ENCODE measurements around the gene COL16A1.

Gene COL16A1

DNA sequence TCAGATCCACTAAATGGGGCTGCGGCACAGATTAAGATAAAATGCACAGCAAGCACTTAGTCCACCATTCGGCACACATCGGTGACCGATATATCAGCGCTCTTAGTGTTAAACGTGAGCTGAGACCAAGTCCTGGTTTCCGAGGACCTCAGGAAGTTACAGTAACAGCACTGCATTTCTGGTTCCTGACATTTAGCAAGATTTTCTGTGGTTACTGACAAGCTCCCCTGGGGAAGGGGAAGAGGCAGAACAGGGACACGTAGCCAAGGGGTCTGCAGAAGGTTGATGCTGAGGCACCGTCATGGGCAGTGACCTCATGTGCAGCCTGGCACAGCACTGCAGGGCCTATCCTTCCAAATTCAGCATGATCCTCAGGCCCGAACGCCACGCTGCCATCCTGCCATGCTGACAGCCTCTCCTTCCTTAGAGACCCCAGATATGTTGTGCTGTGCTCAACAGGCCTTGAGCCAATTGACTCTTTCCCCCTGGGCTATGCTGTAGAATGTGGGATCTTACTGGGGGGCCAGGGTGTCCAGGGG lies 45.8 kb downstream of the COL16A1 start:
- TF ChIP-seq Cebpa-rat (IDR thresholded peaks at IDR 0.05): peak in 8 of 11 experiments; percentile 21 to 85 (median 60); a peak in 10 of 22 replicates
- Histone ChIP-seq H3K27me3 (peaks cover 0 to 14% (median 0%) of the 10 kb centered on the region in 11 experiments; a peak in 3 of 22 replicates), H3K4me2 (peak overlapping the region; percentile 83 to 99 (median 94)), H3K36me3 (no peaks in the 10 kb centered on the region), H3K9me3 (replicated peaks in 1 of 11) (no peaks in the 10 kb centered on the region), H3K4me3 (peak overlapping the region in 7 of 10 experiments; percentile 10 to 43 (median 19); a peak in 10 of 20 replicates), H4K20me1 (no peaks in the 10 kb centered on the region), H3K9ac (peak overlapping the region in 10 of 11 experiments; percentile 50 to 80 (median 70); a peak in 19 of 22 replicates), H3K4me1 (peaks cover 59 to 93% (median 74%) of the 10 kb centered on the region in 10 experiments), H3K27ac (peak overlapping the region in 9 of 11 experiments; percentile 50 to 91 (median 82); a peak in 18 of 22 replicates)

DNA sequence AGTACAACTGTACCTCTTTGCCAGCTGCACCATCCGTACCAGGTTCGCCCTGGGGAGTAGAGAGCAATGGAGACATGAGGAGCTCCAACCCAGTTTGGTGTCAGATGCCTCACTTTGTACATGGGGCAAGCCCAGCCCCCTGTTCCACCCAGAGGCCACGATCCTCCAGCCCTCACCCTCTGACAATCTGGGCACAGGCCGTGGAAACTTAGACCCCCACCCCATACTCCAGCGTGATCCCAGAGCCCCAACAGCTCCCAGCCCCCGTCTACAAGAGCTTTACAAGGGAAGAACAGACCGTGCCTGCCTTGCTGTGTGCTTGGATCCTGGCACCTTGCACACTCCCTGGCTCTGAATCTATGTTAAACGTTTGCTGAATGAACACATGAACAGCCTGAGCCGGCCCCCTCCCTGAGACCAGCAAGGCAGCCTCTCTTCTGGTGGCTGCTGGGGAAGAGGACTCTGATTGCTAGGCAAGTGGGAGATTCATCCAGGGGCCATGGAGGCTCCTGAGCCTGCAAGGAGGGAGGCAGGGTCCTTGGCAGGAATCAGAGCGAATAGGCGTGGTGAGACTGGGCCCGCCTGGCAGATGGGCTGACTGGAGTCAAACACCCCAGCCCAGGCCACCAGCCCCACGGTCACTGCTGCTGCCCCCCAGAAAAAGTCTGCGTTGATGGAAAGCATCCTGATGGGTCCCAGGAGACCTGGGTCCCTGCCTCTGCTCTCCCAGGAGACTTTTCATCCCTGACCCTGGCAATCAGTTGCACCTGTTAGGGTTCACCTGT lies 46.6 kb downstream of the COL16A1 start:
- Histone ChIP-seq H3K27ac (peak overlapping the region in 9 of 11 experiments; percentile 50 to 91 (median 82); a peak in 18 of 22 replicates), H3K9ac (peak overlapping the region in 9 of 11 experiments; percentile 51 to 80 (median 70); a peak in 16 of 22 replicates), H4K20me1 (no peaks in the 10 kb centered on the region), H3K9me3 (replicated peaks in 1 of 11) (no peaks in the 10 kb centered on the region), H3K27me3 (peaks cover 0 to 14% (median 0%) of the 10 kb centered on the region in 11 experiments; a peak in 3 of 22 replicates), H3K4me1 (peaks cover 59 to 85% (median 69%) of the 10 kb centered on the region in 10 experiments), H3K36me3 (no peaks in the 10 kb centered on the region), H3K4me3 (peak overlapping the region in 6 of 10 experiments; percentile 13 to 43 (median 18); a peak in 7 of 20 replicates), H3K4me2 (peak overlapping the region; percentile 83 to 99 (median 94))
- no peak for TF ChIP-seq Cebpa-rat (IDR thresholded peaks at IDR 0.05)

DNA sequence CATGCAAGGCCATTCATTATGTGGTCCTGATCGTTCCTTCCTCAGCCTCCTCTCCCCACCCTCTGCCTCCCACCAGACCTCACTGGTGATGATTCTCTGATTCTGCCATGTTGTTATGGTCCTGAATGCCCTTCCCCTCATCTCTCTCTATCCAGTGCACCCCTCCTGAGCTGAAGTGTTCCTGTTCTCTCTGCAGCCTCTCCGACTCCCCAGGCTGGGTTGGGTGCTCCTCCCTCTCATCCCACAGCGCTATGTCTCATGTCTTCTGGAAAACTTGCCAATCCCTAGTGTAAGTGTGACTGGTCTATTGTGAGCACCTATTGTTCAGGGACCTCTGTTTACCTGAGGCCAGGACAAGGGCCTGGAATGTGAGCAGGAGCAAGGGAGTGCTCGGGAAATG lies 48.1 kb downstream of the COL16A1 start:
- TF ChIP-seq Cebpa-rat (IDR thresholded peaks at IDR 0.05): no peak
- H3K9ac ChIP-seq: peak overlapping the region in 2 of 11 experiments; percentile 6 to 10; a peak in 1 of 22 replicates
- H3K4me1 ChIP-seq: peaks cover 47 to 74% (median 56%) of the 10 kb centered on the region in 10 experiments
- H3K27me3 ChIP-seq: peaks cover 0 to 4% (median 0%) of the 10 kb centered on the region in 11 experiments; a peak in 2 of 22 replicates
- peak overlapping the region in 7 of 11 experiments; percentile 11 to 91 (median 32); a peak in 9 of 22 replicates for H3K27ac ChIP-seq
- H3K9me3 ChIP-seq (replicated peaks in 1 of 11): no peaks in the 10 kb centered on the region
- H4K20me1 ChIP-seq: no peaks in the 10 kb centered on the region
- H3K4me3 ChIP-seq: no peak overlapping the region
- peak overlapping the region in 10 of 11 experiments; percentile 53 to 99 (median 94); a peak in 19 of 22 replicates for H3K4me2 ChIP-seq
- H3K36me3 ChIP-seq: no peaks in the 10 kb centered on the region

DNA sequence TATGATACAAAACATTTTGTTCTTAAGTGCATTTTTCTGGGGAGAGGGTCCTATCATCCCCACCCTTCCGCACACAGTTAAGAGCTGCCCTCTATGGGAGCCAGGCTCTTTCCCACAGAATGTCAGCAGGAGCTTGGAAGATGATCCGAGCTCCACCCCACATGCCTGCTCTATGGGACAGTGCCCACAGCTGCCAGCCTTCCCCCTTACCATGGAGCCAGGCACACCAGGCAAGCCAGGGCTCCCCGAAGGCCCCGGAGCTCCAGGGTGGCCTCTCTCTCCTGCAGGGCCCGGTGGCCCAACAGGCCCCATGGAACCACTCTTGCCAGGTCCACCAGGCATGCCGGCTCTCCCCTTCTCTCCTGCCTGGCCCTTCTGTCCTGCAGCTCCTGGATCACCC lies 48.7 kb downstream of the COL16A1 start:
- Histone ChIP-seq H3K4me1 (peaks cover 41 to 68% (median 49%) of the 10 kb centered on the region in 10 experiments), H3K4me3 (no peak overlapping the region), H3K9me3 (replicated peaks in 1 of 11) (no peaks in the 10 kb centered on the region), H3K4me2 (peak overlapping the region in 6 of 11 experiments; percentile 83 to 99 (median 92); a peak in 9 of 22 replicates), H3K27me3 (no peaks in the 10 kb centered on the region), H4K20me1 (no peaks in the 10 kb centered on the region), H3K36me3 (no peaks in the 10 kb centered on the region), H3K9ac (peak overlapping the region in 1 of 11 experiments; percentile 6; a peak in 2 of 22 replicates), H3K27ac (peak overlapping the region in 4 of 11 experiments; percentile 35 to 91 (median 86); a peak in 4 of 22 replicates)
- no peak for TF ChIP-seq Cebpa-rat (IDR thresholded peaks at IDR 0.05)

DNA sequence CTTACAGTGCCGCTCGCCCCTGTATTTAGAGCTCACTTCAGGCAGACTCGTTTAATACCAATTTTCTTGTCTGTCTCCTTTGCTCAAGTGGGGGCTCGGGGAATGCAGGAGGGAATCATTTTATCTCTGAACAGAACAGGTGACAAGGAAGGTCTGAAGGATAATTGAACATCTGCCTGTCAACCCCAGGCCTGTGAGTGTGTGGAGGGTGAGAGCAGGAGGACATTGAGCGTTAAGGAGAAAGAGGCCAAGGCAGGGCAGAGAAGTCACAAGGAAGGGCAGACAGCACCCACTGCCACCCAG lies 49.4 kb downstream of the COL16A1 start:
- no peak overlapping the region for H3K4me2 ChIP-seq
- peak overlapping the region in 2 of 11 experiments; percentile 0 to 3; a peak in 1 of 22 replicates for H3K27ac ChIP-seq
- H3K36me3 ChIP-seq: no peaks in the 10 kb centered on the region
- TF ChIP-seq Cebpa-rat (IDR thresholded peaks at IDR 0.05): no peak
- no peaks in the 10 kb centered on the region for H3K9me3 ChIP-seq (replicated peaks in 1 of 11)
- peaks cover 34 to 61% (median 43%) of the 10 kb centered on the region in 10 experiments for H3K4me1 ChIP-seq
- H3K9ac ChIP-seq: no peak overlapping the region
- no peak overlapping the region for H3K4me3 ChIP-seq
- no peaks in the 10 kb centered on the region for H4K20me1 ChIP-seq
- H3K27me3 ChIP-seq: no peaks in the 10 kb centered on the region

DNA sequence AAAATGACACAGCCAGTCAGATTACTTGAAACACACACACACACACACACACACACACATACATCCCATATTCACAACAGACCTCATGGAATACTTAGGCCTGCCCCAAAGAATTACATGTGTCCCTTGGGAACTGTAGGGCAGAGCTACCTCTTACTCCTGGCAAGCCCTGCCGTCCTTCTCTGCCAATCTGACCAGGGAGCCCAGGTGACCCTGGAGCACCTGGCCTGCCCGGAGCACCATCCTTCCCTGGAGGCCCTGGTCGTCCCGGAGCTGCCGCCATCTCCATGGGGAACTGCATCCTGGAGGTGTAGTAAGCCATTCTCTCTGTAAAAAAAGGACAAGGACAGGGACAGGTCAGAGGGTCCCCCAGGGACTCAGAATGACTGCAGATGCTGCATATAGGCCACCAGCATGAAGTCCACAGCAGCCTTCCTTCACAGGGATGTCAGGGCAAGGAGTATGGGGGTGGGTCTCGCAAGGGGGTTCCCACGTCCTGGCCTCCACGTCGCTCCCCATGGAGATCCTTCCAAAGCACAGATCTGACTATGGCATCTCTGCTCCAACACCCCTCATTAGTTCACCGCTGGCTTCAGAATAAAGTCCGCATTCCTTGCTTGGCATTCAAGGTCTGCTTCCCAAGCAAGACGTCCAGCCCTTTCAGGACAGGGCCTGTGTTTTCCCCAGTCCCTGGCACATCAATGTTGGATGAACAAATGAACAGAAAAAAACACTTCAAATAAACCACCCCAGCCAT lies 49.9 kb downstream of the COL16A1 start:
- Histone ChIP-seq H3K27me3 (no peaks in the 10 kb centered on the region), H3K4me3 (no peak overlapping the region), H3K4me1 (peaks cover 29 to 56% (median 37%) of the 10 kb centered on the region in 10 experiments), H4K20me1 (no peaks in the 10 kb centered on the region), H3K27ac (peak overlapping the region in 2 of 11 experiments; percentile 0 to 3; a peak in 1 of 22 replicates), H3K4me2 (no peak overlapping the region), H3K9ac (no peak overlapping the region), H3K36me3 (no peaks in the 10 kb centered on the region), H3K9me3 (replicated peaks in 1 of 11) (no peaks in the 10 kb centered on the region)
- TF ChIP-seq Cebpa-rat (IDR thresholded peaks at IDR 0.05): no peak

DNA sequence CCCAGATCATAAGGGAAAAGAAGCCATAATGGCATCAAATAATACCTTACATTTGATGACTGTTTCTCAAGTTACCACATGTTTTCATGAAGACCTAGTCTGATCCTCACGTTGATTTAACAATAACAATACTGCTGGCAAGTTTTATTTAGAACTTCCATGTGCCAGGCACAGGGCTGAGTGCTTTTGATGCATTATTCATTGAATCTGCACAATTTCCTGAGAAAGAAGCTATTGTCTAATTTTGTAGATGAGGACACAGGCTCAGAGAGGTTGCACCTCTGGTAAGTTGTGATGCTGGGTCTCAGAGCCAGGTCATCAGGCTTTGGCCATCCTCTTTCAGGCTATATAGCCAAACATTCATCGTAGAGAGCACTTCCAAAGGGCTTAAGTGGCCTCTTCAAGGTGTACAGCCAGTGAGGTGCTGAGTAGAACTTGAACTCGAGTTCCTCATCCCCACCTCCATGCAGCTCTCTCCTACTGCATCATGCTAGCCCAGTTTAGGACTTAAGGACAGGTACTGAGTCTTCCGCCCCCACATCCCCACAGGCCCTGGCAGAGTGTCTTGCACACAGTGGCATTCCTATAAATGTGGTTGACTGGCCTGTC lies 50.8 kb downstream of the COL16A1 start:
- no peak for TF ChIP-seq Cebpa-rat (IDR thresholded peaks at IDR 0.05)
- H3K27me3 ChIP-seq: no peaks in the 10 kb centered on the region

DNA sequence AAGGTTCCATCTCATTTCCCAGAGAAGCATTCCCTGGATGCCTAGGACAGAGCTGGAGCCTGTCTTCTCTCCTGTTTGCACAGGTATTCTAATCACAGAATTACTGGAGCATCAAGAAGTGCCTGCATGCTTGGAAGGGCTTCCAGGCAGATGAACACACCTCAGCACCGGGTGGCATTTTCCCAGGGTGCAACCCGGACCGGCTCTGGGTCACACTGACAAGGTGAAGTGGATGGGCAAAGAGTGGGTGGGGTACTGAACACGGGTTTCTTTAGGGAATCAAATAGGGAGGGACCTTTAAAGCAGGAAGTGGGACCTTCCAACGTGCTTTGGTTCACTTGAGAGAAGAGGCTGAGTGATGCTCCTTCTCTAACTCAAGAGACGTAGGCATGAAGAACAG lies 52.1 kb downstream of the COL16A1 start:
- Histone ChIP-seq H3K9ac (no peak overlapping the region), H3K27me3 (no peaks in the 10 kb centered on the region), H3K4me3 (no peak overlapping the region), H3K27ac (no peak overlapping the region), H3K9me3 (replicated peaks in 1 of 11) (no peaks in the 10 kb centered on the region), H3K36me3 (no peaks in the 10 kb centered on the region), H4K20me1 (no peaks in the 10 kb centered on the region), H3K4me2 (no peak overlapping the region), H3K4me1 (peaks cover 7 to 39% (median 18%) of the 10 kb centered on the region in 10 experiments)
- TF ChIP-seq Cebpa-rat (IDR thresholded peaks at IDR 0.05): no peak

More for the DNA sequence above, 50.8 kb downstream of the COL16A1 start:
- no peaks in the 10 kb centered on the region for H4K20me1 ChIP-seq
- H3K4me1 ChIP-seq: peaks cover 20 to 51% (median 30%) of the 10 kb centered on the region in 10 experiments
- H3K27ac ChIP-seq: no peak overlapping the region
- H3K9me3 ChIP-seq (replicated peaks in 1 of 11): no peaks in the 10 kb centered on the region
- no peak overlapping the region for H3K9ac ChIP-seq
- H3K4me2 ChIP-seq: no peak overlapping the region
- no peaks in the 10 kb centered on the region for H3K36me3 ChIP-seq
- H3K4me3 ChIP-seq: no peak overlapping the region

All from BLaER1 treated with 17β-estradiol and CSF1 and Interleukin-3, amounts not matched to agents 10 nM and 100 nM (cell line).